ENCODE results near the gene DNAI7. TPM values are rescaled to one million over a fixed set of nuclear protein-coding genes. Genes with fewer than 3 reads are reported as not detected.
A peak's percentile ranks its signal among the peaks of the same experiment; 100 is the strongest.

Gene DNAI7
- total and polyA plus RNA-seq, 3 donors from 2014 or later = 10.1 to 22.6 (median 21.0) TPM

GRCh38 chr12:25194214-25194613, 746 bp downstream of the DNAI7 start:
- intact Hi-C loops (cut with DNase I; ENCODE audit: low total_unique reads) = no loop called here
- no peaks in the 10 kb centered on the region for H3K36me3 ChIP-seq (ENCODE audit: low read depth, missing control alignments)
- no peak for TF ChIP-seq CTCF (IDR thresholded peaks at IDR 0.05)
- TF ChIP-seq POLR2A (IDR thresholded peaks at IDR 0.05) = no peak
- H3K4me3 ChIP-seq = peak overlapping the region; percentile 61 to 88
- peaks cover 10% of the 10 kb centered on the region for H3K4me1 ChIP-seq
- H3K27ac ChIP-seq = peak overlapping the region; percentile 87 to 92
- 4 to 12% methylated on average over 1 of the region's 1 CpG for WGBS, 2 donors
- H3K27me3 ChIP-seq = no peaks in the 10 kb centered on the region
- no peaks in the 10 kb centered on the region for H3K9me3 ChIP-seq
- no peak for DNase-seq

GRCh38 chr12:25190793-25191192, 4.2 kb downstream of the DNAI7 start:
- Histone ChIP-seq H3K9me3 (no peaks in the 10 kb centered on the region), H3K27me3 (no peaks in the 10 kb centered on the region), H3K36me3 (ENCODE audit: low read depth, missing control alignments) (no peaks in the 10 kb centered on the region), H3K27ac (no peak overlapping the region), H3K4me3 (no peak overlapping the region), H3K4me1 (peaks cover 9% of the 10 kb centered on the region)
- no peak for DNase-seq
- intact Hi-C loops (cut with DNase I; ENCODE audit: low total_unique reads) = no loop called here
- 91 to 92% methylated on average over 6 of the region's 6 CpGs for WGBS, 2 donors
- TF ChIP-seq CTCF (IDR thresholded peaks at IDR 0.05) (no peak), POLR2A (IDR thresholded peaks at IDR 0.05) (no peak)

- no peaks in the 10 kb centered on the region for H3K36me3 ChIP-seq (ENCODE audit: low read depth, missing control alignments)
- TF ChIP-seq CTCF (IDR thresholded peaks at IDR 0.05) = no peak
- TF ChIP-seq POLR2A (IDR thresholded peaks at IDR 0.05) = no peak
- intact Hi-C loops (cut with DNase I; ENCODE audit: low total_unique reads) = no loop called here
- no peaks in the 10 kb centered on the region for H3K9me3 ChIP-seq
- no peaks in the 10 kb centered on the region for H3K27me3 ChIP-seq
- no peak overlapping the region for H3K4me3 ChIP-seq
- peaks cover 9% of the 10 kb centered on the region for H3K4me1 ChIP-seq
- no peak overlapping the region for H3K27ac ChIP-seq
- DNase-seq = no peak
Observed at GRCh38 chr12:25189656-25190055, 5.3 kb downstream of the DNAI7 start.

GRCh38 chr12:25187781-25188180, 7.2 kb downstream of the DNAI7 start:
- TF ChIP-seq POLR2A (IDR thresholded peaks at IDR 0.05) (no peak), CTCF (IDR thresholded peaks at IDR 0.05) (no peak)

GRCh38 chr12:25186788-25187402, 8.1 kb downstream of the DNAI7 start:
- Histone ChIP-seq H3K27ac (no peak overlapping the region), H3K4me1 (peaks cover 6% of the 10 kb centered on the region), H3K9me3 (no peaks in the 10 kb centered on the region), H3K36me3 (ENCODE audit: low read depth, missing control alignments) (no peaks in the 10 kb centered on the region), H3K4me3 (no peak overlapping the region), H3K27me3 (no peaks in the 10 kb centered on the region)
- no peak for DNase-seq
- 37 to 41% methylated on average over 3 of the region's 3 CpGs for WGBS, 2 donors
- TF ChIP-seq CTCF (IDR thresholded peaks at IDR 0.05) = no peak
- no peak for TF ChIP-seq POLR2A (IDR thresholded peaks at IDR 0.05)
- intact Hi-C loops (cut with DNase I; ENCODE audit: low total_unique reads) = no loop called here

More at GRCh38 chr12:25187781-25188180, 7.2 kb downstream of the DNAI7 start:
- peaks cover 6% of the 10 kb centered on the region for H3K4me1 ChIP-seq
- H3K36me3 ChIP-seq (ENCODE audit: low read depth, missing control alignments) = no peaks in the 10 kb centered on the region
- no peaks in the 10 kb centered on the region for H3K27me3 ChIP-seq
- 86 to 100% methylated on average over 2 of the region's 2 CpGs for WGBS, 2 donors
- no peak for DNase-seq
- intact Hi-C loops (cut with DNase I; ENCODE audit: low total_unique reads) = no loop called here
- H3K9me3 ChIP-seq = no peaks in the 10 kb centered on the region
- H3K4me3 ChIP-seq = no peak overlapping the region
- no peak overlapping the region for H3K27ac ChIP-seq

Data from testis (tissue), 3 donors.